Activated T-helper 1 cell treated with Interleukin-2 at 50 U/mL for 16 hours (primary cell): ENCODE results near the gene SLC41A3.
"Not testable (repeated sequence)": the region's sequence is repeated elsewhere in the genome, so short reads cannot be mapped to it uniquely, and the experiment has no call there.

Experiments used
- DNase-seq: peaks from one replicate; pipeline ENCODE4 v3.0.0-alpha.2; 2020; ENCODE audit warnings: low read depth

Gene SLC41A3

DNA sequence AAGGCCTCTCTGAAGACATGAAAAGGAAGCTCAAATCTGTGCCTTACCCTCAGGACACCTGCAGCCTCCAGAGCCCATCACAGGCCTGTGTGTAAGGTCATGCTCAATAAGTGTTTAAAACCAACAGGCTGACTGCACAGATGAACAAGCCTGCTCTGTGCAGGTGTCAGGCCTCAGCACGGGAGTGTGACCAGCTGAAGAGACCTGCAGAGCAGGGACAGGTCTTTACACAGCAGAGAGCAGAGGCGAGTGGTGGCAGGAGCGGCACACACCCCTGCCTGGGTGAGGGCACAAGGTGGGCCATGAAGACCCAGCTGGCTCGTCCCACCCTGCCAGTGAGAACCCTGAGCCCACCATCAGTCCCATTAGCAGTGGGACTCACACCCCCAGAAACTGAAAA lies 58.1 kb downstream of the SLC41A3 start:
- no peak for DNase-seq

DNA sequence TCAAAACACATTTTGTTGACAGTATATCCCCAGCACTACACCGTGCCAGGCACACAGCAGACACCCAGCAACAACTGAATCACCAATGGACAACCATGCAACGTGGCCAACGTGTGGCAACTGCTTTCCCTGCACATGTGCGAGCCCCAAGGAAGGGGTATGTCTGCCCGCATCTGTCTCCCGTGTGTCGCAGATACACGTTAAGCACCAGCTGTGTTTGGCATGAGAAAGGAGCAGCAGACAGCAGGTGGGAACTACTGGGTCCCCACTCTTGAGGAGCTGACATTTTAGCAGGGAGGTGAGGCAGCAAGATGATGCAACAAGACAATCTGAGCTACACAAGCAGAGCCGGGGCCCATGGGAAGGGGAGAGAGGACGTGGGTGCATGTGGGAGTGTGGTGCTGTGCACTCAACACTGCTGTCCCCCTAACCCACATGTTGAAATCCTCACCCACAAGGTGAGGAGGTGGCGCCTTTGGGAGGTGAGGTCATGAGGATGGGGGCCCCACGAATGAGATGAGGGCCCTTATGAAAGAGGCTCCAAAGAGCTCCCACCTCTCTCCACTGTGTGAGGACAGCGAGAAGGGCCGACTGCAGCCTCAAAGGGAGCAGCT lies 58.7 kb downstream of the SLC41A3 start:
- DNase-seq, result no peak

DNA sequence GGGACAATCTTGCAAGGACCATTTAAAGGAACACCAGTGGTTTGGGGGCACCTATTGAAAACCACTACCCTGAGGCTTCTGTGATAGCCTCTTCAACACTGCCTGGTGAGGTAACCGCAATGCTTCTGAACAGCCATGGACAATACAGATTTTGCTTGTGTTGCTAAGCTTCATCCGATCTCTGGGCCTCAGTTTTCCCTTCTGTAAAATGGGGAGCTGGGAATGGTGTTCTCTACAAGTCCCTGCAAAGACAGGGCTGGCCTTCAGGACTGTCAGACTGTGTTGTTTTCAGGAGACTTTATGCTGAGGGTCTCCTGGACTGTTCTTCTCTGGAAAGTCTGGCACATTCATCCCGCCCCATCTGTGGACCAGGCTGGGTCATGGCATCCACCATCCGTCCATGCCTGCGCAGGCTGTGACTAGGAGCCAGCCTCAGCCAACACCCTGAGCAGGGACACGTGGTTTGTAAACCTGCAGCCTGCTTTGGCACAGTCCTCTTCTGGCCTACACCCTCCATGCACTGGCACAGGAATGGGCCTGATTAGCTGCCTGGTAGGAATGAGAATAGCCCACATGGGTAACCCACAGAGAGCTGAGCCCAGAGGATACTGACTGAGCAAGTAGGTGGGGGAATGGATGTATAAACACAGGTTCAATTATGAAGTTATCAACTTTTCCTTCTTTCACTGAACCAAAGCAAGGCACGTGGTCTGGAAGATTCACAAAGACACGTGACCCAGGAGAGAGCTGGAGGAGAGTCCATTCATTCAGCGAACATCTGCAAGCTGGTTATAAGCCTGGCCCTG lies 59.7 kb downstream of the SLC41A3 start:
- no peak for DNase-seq

DNA sequence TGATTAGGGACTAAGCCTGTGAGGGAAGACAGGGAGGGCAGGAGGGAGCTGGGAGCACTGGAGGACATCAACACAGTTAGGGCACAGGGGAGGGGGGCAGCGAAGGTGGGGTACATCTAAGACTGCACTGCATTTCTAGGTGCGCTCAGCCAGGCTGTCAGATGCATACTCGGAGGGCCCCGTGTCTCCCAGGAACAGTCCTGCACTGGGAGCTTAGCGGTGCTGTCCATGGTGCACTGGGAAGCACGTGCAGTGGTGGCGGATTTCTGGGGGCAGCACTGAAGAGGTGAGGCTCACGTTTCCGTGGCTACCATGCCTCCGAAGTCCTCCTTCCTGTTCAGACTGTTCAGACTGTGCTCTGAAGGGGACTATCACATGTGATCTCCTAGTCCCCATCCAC lies 60.5 kb downstream of the SLC41A3 start:
- no peak for DNase-seq

DNA sequence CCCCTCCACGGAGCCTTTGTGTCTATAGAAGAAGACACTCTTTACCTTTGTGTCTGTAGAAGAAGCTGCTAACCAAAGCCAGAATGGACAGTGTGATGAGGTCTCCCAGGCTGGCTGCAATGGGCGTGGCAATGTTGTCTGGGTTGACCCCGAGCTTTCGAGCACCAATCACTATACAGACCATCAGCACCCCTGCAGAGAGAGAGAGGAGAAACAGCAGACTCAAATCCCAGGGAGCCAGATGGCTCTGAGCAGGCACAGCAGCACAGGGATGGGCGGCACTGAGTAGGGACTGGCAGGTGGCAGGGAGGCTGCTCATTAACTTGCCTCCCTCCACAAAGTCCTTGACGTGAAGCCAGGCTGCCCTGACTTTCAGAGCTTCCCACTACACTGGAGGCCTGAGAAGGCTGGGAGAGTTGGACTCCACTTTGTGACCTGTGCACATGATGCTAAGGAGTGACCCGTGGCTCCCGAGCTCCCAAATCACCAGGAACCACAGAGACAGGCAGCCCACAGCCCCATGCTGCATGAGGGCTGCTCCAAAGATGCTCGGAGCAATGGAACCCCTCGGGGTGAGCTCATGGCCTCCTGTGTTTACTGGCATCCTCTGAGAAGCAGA lies 61.1 kb downstream of the SLC41A3 start:
- DNase-seq, result no peak

DNA sequence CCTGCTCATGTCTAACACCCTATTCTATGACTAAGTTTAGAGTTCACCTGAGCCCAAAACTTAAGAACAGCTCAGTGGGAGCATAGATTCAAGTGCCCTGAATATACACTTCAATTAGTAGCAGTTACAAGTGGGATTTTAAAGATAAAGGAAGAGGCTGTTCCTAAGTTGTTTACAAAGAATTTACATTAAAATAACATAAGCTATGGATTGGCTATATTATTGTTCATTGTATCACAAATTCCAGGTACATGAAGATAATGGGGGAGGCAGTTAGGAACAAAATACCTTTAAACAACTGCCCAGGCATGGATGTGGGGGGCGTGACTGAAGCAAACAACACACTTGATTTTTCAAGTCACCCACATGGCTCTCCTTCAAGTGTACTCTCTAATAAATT lies 62.2 kb downstream of the SLC41A3 start:
- DNase-seq, result no peak

DNA sequence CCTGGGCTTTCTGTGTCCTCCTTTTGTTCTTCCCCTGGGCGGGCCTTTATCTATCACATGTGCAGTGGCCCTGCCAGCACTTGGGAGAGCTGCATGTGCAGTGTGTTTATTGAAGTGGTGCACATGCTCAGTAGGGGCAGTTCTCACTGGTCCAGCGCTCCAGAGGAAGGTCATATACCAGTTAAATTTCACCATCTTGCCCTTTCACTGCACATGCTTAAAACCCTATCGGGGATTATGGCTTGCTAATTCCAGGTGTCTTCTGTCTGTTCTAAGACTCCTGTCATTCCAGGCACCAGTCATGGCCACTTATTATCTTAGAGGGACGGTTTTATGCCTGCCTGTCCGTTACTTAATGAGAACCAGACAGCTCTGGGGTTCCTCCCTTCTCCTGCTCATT lies 62.7 kb downstream of the SLC41A3 start:
- DNase-seq, result no peak

DNA sequence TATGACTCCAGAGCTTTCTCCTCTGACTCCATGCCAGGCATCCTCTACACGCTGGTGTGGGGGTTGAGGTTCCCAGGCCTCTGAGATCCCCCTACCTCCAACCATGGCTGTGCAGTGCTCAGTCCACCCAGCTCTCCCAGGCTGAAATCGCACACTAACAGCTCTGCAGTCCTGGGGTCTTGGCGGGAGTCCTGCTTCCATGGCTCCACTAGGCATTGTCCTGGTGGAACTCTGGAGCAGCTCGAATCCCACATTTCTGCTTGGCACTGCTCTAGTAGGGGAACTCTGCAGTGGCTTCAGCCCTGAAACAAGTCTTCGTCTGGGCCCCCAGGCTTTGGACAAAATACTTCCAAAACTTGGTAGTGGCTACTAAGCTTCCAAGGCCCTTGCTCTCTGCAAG lies 64.2 kb downstream of the SLC41A3 start:
- no peak for DNase-seq

DNA sequence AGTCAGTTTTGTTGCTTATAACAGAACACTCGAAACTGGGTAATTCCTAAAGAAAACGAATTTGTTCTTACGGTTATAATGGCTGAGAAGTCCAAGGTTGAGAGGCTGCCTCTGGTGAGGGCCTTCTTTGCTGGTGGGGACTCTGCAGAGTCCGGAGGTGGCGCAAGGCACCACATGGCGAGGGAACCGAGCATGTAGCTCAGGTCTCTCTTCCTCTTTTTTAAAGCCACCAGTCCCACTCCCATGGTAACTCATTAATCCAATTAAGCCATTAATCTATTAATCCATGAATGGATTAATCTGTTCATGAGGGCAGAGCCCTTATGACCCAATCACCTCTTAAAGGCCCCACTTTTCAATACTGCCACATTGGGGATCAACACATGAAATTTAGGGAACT lies 64.9 kb downstream of the SLC41A3 start:
- DNase-seq, result no peak

DNA sequence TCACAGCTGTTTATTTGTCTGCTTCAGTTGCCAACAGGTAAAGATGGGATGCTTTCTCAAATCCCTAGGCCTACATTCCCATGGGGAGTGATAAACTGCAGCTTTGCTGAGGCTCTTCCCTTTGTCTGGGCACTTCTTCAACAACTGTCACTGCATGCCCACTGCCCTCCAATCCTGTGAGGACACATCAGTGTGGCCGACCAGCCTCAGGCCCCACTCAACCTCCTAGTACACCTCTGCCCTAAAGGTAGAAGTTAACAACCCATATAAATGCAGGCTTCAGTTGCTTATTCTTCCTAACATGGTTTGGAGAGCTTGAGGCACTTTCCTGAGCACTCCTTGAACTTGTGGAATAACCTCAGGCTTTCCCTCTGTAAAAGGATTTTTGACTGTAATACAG lies 65.4 kb downstream of the SLC41A3 start:
- no peak for DNase-seq

DNA sequence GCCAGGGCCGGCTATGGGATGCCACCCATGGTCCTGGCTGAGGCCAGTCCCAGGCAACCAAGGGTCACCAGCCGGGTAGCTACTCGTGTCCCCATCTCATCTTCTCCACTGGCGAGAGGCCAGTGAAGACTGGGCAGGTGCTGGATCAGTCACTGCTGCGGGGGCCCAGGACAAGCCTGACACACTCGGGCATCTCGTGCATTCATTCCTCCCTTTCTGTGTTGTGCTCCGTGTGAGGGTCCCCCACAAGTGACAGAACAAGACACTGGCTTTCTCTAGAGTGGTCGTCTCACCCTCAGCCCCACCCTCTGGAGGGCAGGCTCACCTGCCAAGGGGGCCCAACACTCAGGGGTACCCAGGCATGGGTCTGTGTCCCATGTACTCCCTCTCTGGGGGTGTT lies 66.6 kb downstream of the SLC41A3 start:
- DNase-seq, result no peak

DNA sequence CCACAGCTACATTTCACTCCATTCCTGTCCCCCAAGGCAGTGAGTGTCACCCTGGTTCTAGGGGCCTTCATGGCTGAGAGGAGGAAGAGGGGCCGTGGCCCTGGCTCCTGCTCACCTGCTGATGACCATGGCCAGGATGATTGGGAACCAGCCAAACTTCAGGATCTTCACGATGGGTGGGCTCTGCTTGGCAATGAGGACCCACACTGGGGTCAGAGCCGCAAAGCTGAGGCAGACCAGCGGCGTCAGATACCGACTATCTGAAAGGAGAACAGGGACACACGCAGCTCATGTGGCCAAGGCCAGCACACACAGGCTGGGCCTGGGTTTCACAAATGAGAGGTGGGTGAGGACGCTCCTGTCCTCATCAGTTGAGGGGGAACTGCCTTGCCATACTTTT lies 67.3 kb downstream of the SLC41A3 start:
- no peak for DNase-seq

DNA sequence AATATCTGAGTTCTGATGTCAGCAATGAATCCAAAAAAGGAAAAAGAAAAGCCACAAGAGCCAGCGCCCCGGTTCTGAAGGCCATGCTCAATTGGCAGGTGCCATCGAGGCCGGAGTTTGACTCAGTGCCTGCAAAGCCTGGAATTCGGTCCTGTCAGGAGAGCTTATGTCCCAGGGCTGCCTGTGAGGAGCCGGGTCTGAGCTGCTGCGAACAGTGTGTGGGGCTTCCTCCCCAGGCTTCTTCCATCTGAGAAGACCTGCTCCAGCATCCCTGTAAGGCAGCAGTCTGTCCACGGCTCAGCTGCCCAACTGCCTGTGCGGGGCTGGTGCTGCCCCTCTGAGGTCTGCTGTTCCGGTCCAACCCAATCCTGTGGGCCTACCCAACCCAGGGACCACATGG lies 68.8 kb downstream of the SLC41A3 start:
- DNase-seq, result no peak

DNA sequence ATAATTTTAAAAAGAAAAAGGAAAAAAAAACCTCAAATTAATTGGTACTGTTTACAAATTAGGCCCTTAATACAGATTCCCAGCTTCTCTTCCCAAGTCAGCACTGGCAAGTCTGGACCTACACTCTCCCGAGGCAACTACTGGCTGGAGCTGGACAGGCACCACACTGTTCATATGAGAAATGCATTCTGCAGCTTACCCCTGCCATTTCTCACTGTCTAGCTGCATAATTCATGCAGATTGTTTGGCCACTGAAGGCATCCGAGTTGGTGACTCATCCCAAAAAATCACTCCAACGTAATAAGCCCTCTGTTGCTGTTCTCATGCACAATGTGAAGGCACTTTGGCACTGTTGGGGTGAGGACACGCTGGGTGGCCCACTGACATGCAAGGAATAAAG lies 69.7 kb downstream of the SLC41A3 start:
- no peak for DNase-seq

DNA sequence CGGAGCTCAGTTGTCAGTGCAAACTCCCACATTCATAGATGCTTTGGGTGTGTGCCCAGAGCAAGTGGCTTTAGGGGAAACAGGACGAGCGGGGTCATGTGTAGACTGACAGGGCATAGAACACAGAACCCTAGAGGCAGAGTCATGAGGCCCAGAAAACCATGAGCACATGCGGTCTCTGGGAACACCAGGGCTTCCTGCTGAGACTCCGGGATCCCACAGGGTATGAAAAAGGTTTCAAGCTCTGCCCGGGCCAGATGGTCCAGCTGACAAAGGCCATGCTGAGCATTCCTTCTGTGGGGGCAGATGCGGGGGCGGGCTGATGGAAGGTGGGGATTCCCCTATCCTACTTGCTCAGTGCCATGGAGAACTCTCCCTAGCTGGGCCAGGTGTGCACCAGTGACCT lies 70.2 kb downstream of the SLC41A3 start:
- DNase-seq, result no peak

DNA sequence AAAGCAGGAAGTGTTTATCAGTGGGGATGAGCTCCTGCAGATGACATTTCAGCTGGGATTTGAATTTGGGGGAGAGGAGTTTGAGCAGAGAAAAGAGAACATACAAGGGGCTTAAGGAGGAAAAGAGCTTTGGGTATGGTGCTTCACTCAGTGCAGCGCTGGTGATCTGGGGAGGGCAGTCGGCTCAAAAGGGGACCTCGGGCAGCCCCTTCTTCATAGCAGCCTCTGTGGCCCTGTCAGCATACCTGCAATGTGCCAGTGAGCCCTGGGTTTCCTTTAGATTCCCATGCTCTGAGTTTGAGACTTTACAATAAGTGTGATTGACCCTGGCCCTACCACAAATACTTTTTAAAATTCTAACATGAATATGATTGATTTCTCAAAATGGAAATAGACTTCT lies 74.7 kb downstream of the SLC41A3 start:
- DNase-seq, result no peak

DNA sequence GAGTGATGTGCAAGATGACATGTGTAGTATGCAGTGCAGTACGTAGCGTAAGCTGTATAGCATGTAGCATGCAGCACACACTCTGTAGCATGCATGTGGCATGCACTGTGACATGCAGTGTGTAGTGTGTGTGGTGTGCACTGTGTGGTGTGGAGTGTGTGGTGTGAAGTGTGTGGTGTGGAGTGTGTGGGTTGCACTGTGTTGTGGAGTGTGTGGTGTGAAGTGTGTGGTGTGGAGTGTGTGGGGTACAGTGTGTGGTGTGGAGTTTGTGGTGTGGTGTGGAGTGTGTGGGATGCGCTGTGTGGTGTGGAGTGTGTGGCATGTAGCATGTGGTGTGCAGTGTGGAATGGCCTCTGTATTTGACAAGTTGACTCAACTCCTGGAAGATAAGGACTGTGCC lies 75.7 kb downstream of the SLC41A3 start:
- no peak for DNase-seq

DNA sequence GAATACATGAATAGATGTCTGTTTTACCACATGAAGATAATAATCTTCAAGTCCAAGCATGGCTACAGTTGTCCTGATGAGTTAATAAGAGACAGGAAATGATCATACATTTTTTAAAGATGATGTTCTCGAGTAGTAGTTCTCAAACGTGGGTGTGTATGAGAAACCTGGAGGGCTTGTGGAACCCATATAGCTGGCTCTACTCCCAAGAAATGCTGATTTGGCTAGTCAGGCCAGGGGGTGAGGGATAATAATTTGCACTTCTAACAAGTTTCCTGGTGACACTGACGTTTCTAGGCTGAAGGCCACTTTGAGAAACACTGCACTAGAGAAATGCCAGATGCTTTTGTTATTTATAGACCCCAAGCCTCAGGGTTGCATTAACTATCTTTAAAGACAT lies 78.0 kb downstream of the SLC41A3 start:
- no peak for DNase-seq

DNA sequence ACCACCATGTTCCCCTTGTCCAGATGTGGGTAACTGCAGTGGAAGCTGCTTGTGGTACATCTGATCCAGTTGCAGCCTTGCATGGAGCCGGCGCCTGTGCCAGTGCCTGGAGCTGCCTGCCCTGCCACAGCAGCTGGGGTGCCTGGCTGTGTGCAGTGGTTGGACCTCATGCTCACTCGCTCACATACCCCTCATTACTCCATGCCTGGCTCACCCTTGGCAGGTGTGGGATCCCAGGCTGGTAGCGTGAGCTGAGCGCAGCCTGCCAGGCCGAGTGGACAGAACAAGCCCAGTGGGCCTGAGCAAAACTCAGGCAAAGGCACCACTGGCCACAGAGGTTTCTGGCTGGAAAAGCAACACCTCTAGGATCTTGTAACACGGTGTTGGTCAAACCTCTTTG lies 79.2 kb downstream of the SLC41A3 start:
- no peak for DNase-seq

DNA sequence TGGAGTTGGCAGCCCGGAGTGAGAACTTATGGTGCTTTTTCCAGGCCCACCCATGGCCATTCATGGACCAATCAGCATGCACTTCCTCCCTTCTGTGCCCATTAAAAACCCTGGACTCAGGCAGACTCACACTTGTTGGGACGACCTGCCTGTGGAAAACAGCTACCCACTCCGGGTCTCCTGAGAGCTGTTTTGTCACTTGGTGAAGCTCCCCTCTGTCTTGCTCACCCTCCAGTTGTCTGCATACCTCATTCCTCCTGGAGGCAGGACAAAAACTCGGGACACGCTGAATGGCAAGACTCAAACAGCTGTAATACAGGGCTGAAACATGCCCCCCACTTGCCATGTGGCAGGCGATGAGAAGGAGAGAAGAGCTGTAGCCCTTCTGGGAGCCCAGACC lies 79.7 kb downstream of the SLC41A3 start:
- DNase-seq, result no peak

DNA sequence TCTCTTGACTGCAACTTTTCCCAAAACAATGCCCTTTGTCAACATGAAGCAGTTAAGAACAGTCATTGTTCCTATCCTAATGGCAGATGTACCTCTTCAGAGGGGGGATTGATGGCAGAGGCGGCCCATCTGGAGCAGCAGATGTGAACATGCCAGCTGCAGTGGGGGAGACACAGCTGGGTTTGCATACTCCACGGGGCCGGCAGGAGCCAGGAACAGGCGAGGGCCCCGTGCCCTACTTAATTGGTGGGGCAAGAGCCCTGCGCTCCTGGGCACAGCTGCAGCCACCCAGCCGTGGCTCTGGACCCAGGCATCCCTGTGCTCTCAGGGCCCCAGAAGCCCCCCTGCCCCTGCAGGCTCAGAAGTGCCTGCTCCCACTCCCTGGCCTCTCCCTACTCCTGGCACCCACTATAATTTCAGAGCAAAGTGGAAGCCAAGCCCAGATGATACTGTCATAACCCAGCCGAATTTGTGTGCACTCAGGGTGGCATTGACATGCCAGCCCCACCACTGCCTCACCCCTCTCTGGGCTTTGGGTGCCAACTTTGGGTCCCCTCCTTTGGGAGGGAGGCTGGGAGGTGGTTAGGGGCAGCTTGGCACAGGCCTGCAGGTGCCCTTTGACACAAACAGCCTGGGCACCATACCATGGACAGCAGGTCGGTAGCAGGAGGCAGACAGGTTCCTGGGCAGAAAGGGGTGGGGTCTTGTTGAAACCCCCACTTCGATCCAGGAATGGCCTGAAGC lies 80.3 kb downstream of the SLC41A3 start:
- no peak for DNase-seq

DNA sequence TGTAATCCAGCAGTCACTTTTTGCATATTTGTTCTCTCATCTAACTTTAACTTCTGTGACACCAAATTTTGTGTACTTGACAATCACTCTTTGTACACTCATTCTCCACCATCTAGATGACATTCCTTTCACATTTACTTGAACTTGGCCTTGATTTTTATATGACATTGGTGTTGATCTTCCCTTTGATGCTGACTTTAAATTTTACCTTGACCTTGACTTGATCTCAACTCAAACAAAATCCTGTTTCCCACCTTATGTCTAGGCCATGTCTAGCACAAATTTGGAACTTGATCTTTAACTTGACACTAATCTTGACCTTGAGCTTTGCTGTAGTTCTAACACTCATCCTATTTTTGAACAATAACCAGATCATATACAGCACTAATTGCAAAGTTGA lies 81.7 kb downstream of the SLC41A3 start:
- no peak for DNase-seq

DNA sequence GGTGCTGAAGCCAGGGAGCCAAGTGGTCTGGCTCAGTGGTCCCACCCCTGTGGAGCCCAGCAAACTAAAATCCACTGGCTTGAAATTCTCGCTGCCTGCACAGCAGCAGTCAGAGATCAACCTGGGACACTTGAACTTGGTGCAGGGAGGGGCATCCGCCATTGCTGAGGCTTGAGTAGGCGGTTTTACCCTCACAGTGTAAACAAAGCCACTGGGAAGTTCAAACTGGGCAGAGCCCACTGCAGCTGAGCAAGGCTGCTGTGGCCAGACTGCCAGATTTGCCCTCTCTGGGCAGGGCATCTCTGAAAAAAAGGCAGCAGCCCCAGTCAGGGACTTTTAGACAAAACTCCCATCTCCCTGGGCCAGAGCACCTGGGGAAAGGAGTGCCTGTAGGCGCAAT lies 87.2 kb downstream of the SLC41A3 start:
- not testable (repeated sequence) for DNase-seq
